Activated CD4-positive, alpha-beta memory T cell treated with anti-CD3 and anti-CD28 coated beads for 36 hours (primary cell): ENCODE data around the gene SETD2. TPM values are rescaled to one million over a fixed set of nuclear protein-coding genes. Genes with fewer than 3 reads are reported as not detected.
A peak's percentile ranks its signal among the peaks of the same experiment; 100 is the strongest.

ENCODE experiments used
- CTCF ChIA-PET: fragments of 350-600 bp; sonication (Branson Sonifier 250); formaldehyde crosslinking; loops from one replicate; lab custom pipeline; 2021; ENCODE audit warnings: antibody characterized with exemption, inconsistent platforms; lab: Charles Lee
- POLR2A ChIA-PET: fragments of 350-600 bp; sonication (Branson Sonifier 250); formaldehyde crosslinking; loops from one replicate; lab custom pipeline; 2021; ENCODE audit warnings: antibody characterized with exemption; lab: Charles Lee
- DNase-seq: peaks from one replicate; pipeline ENCODE4 v3.0.0-alpha.2; 2020
- H3K27ac Mint-ChIP-seq: one replicate; pipeline ENCODE4 v1.8.0; 2021; ENCODE audit warnings: mixed read lengths
- H3K27me3 Mint-ChIP-seq: one replicate; pipeline ENCODE4 v1.8.0; 2021; ENCODE audit warnings: mixed read lengths
- H3K36me3 Mint-ChIP-seq: one replicate; pipeline ENCODE4 v1.8.0; 2021; ENCODE audit warnings: mixed read lengths
- H3K4me1 Mint-ChIP-seq: one replicate; pipeline ENCODE4 v1.8.0; 2021; ENCODE audit warnings: low read depth, mixed read lengths
- H3K4me3 Mint-ChIP-seq: one replicate; pipeline ENCODE4 v1.8.0; 2021; ENCODE audit warnings: mild to moderate bottlenecking, mixed read lengths
- H3K9me3 Mint-ChIP-seq: one replicate; pipeline ENCODE4 v1.8.0; 2021; ENCODE audit warnings: mixed read lengths
- intact Hi-C: fragments of 100-400 bp; cut with micrococcal nuclease; formaldehyde crosslinking; loops from one replicate; pipeline ENCODE4 v1.15.1; 2023
- total RNA-seq, 2 experiments: library from RNA; stranded (reverse); gene quantifications; one replicate each; pipeline ENCODE4 v1.2.3, GENCODE V29; 2021

The SETD2 gene
- total RNA-seq, 2 experiments from 2014 or later, result 31.2 to 31.8 TPM

DNA sequence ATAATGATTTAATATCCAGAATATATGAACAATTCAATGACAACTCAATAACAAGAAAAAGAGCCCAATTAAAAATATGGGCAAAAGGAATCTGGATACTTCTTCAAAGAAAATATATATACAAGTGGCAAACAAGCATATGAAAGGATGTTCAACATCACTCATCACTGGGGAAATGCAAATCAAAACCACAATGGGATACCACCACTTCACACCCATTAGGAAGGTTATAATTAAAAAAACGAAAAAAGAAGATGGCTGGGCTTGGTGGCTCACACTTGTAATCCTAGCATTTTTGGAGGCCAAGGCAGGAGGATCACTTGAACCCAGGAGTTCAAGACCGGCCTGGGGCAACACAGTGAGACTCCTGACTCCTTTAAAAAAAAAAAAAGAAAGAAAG lies 191.5 kb downstream of the SETD2 start:
- Mint-ChIP-seq H3K36me3 (peaks cover 28% of the 10 kb centered on the region), H3K27me3 (no peaks in the 10 kb centered on the region)

DNA sequence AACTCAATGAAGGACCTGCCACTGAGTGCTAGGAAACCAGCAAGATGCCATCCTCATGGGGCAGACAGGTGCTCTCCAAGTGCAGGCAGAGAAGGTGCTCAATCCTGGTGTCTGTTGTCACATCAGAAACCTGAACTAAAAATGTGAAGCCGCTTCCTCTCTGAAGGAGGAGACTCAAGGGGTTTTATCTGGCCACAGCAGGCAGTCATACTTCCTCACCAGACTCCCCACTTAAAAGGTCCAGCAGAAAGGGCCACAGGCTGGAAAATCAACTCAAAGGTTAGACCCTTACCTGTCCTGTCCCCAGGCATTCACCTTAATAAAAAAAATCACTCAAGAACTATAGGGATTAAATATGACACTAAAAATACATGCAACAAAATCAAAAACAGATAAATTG lies 192.2 kb downstream of the SETD2 start:
- POLR2A ChIA-PET, result interaction anchor here (0.7 kb wide), 1 partner anchor 18 kb away, joined by 3 read pairs; no protein-coding TSS in a partner anchor
- no peaks in the 10 kb centered on the region for H3K9me3 Mint-ChIP-seq
- H3K27ac Mint-ChIP-seq, result peak overlapping the region; percentile 74
- H3K4me1 Mint-ChIP-seq, result peaks cover 77% of the 10 kb centered on the region
- CTCF ChIA-PET, result no interaction called here
- DNase-seq, result no peak
- peak overlapping the region; percentile 12 for H3K4me3 Mint-ChIP-seq
- peaks cover 28% of the 10 kb centered on the region for H3K36me3 Mint-ChIP-seq
- no peaks in the 10 kb centered on the region for H3K27me3 Mint-ChIP-seq
- intact Hi-C loops, result loop anchor here (10.0 kb wide), 1 partner anchor 47 kb away; no protein-coding TSS in a partner anchor

More for the DNA sequence above, 191.5 kb downstream of the SETD2 start:
- intact Hi-C loops, result loop anchor here (10.0 kb wide), 1 partner anchor 48 kb away; no protein-coding TSS in a partner anchor
- peak overlapping the region; percentile 32 for H3K4me3 Mint-ChIP-seq
- peaks cover 74% of the 10 kb centered on the region for H3K4me1 Mint-ChIP-seq
- ChIA-PET POLR2A (interaction anchor here (0.7 kb wide), 1 partner anchor 17 kb away, joined by 3 read pairs; no protein-coding TSS in a partner anchor), CTCF (interaction anchor here (0.7 kb wide), 1 partner anchor 46 kb away, joined by 3 read pairs; no protein-coding TSS in a partner anchor)
- H3K9me3 Mint-ChIP-seq, result no peaks in the 10 kb centered on the region
- no peak for DNase-seq
- H3K27ac Mint-ChIP-seq, result peak overlapping the region; percentile 58

DNA sequence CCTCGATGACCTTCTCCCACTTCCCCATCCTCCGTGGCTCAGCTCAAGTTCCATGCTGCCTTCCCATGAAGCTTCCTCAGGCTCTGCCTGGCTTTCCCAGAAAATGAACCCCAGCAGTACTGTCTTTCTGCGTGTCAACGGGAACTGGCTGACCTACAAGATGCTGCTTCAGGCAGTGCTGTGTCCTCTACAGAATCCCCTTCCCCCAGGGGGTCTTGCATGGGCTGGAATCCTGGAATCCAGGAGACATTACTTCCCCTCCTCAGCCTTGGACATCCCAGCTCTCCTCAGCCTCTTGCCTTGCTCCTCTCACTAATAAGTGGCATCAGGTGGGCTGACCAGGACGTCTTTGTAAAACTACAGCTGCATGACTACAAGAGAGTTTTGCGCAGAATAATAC lies 192.8 kb downstream of the SETD2 start:
- no peak for DNase-seq
- Mint-ChIP-seq H3K4me3 (no peak overlapping the region), H3K27ac (peak overlapping the region; percentile 74), H3K4me1 (peaks cover 83% of the 10 kb centered on the region), H3K27me3 (no peaks in the 10 kb centered on the region), H3K36me3 (peaks cover 24% of the 10 kb centered on the region), H3K9me3 (no peaks in the 10 kb centered on the region)
- ChIA-PET POLR2A (no interaction called here), CTCF (interaction anchor here (0.9 to 2.2 kb wide), 2 partner anchors 12 to 62 kb away, joined by 3 to 5 read pairs; no protein-coding TSS in a partner anchor)
- intact Hi-C loops, result loop anchor here (10.0 kb wide), 1 partner anchor 46 kb away; no protein-coding TSS in a partner anchor

DNA sequence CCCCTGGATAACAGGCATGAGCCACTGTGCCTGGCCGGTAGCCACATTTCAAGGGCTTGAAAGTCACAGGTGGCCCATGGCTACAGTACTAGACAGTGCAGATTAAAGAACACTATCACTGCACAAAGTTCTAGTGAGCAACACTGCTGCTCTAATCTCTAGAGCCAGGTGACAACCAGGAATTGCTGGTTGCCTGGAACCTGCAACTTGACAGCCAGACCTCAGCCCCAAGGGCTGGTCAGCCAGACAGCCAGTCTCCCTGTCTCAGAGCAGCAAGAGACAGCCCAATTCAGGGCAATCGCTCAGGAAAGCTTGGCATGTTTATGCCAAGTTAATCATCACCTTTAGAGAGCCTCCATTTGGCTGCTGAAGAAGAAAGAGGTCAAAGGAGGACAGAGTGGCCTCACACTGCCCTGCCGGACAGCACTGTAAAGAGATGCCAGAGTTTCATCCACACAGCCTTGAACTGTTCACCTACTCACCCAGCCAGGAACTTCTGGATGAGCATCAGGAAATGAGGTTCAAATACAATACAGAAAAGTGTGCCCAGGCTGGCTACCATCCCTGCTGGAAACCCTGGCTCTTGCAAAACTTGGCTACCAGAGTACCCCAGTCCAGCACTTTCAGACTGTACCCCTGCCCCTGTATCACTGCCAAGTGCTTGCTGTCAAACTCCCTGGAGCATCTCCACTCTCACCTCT lies 193.4 kb downstream of the SETD2 start:
- no peaks in the 10 kb centered on the region for H3K27me3 Mint-ChIP-seq
- intact Hi-C loops, result loop anchor here (10.0 kb wide), 1 partner anchor 46 kb away; no protein-coding TSS in a partner anchor
- ChIA-PET POLR2A (interaction anchor here (1.5 kb wide), 1 partner anchor 10 kb away, joined by 3 read pairs; no protein-coding TSS in a partner anchor), CTCF (interaction anchor here (0.7 to 2.2 kb wide), 3 partner anchors 12 to 63 kb away, joined by 3 to 5 read pairs (median 3); no protein-coding TSS in a partner anchor)
- H3K4me3 Mint-ChIP-seq, result no peak overlapping the region
- peaks cover 89% of the 10 kb centered on the region for H3K4me1 Mint-ChIP-seq
- H3K9me3 Mint-ChIP-seq, result no peaks in the 10 kb centered on the region
- DNase-seq, result no peak
- peak overlapping the region; percentile 23 for H3K27ac Mint-ChIP-seq
- H3K36me3 Mint-ChIP-seq, result peaks cover 21% of the 10 kb centered on the region

DNA sequence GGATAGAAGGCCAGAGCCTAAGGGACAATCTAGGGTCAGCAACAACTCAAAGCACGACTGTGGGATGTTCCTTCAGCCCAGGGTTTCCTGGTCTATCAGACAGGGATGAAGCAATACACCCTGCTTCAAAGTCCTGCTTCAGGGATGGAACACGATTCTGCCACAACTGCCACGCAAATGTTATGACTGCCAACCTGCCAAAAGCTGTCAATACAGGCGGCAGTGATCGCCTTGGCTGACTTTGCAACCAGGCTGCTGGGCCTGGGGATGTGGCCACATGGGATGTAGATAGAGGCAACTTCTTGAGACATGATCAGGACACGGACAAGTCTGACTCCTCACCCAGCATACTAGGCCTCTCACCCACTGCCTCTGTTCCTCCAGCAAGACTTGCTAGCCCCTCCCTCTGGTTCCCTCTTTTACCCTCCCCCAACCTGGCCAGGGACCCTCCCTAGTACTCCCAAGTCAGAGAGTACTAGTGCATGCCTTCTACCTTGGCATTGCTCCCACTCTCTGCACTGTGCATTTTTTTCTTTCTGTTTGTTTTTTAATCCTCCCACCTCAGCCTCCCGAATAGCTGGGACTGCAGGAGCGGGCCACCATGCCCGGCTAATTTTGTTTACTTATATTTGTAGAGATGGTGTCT lies 195.0 kb downstream of the SETD2 start:
- Mint-ChIP-seq H3K9me3 (no peaks in the 10 kb centered on the region), H3K4me3 (no peak overlapping the region), H3K4me1 (peaks cover 82% of the 10 kb centered on the region), H3K36me3 (peaks cover 13% of the 10 kb centered on the region), H3K27ac (peak overlapping the region; percentile 49), H3K27me3 (no peaks in the 10 kb centered on the region)
- POLR2A ChIA-PET, result interaction anchor here (0.8 to 1.5 kb wide), 2 partner anchors 9 to 10 kb away, joined by 3 read pairs; no protein-coding TSS in a partner anchor
- CTCF ChIA-PET, result interaction anchor here (0.7 to 2.2 kb wide), 2 partner anchors 10 to 103 kb away, joined by 3 to 5 read pairs; no protein-coding TSS in a partner anchor
- DNase-seq, result no peak
- intact Hi-C loops, result no loop called here

DNA sequence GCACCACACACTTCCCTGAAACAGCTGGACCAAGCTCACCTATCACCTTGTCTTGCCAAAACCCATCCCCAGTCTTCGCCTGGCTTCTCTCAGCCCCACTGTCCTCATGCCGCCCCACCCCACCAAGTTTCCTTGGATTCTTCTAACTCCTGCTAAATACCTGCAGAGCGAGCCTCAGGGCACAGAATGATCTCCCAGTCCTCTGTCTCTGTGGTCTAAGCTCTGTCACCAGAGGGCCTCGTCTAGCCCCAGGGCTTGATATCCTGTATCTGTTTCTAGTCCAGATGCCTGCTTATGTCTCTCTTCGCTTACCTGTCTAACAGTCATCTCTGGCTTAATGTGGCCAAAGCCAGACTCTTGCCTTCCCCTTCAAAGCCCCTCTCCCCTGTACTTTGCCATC lies 197.1 kb downstream of the SETD2 start:
- ChIA-PET CTCF (interaction anchor here (0.9 to 1.7 kb wide), 2 partner anchors 13 to 57 kb away, joined by 3 to 5 read pairs; partner anchors contain the start of gene NBEAL2), POLR2A (interaction anchor here (0.6 to 1.0 kb wide), 2 partner anchors 14 to 270 kb away, joined by 3 read pairs; no protein-coding TSS in a partner anchor)
- H3K36me3 Mint-ChIP-seq, result peaks cover 16% of the 10 kb centered on the region
- peaks cover 80% of the 10 kb centered on the region for H3K4me1 Mint-ChIP-seq
- H3K4me3 Mint-ChIP-seq, result no peak overlapping the region
- DNase-seq, result no peak
- intact Hi-C loops, result no loop called here
- no peaks in the 10 kb centered on the region for H3K9me3 Mint-ChIP-seq
- no peaks in the 10 kb centered on the region for H3K27me3 Mint-ChIP-seq
- H3K27ac Mint-ChIP-seq, result peak overlapping the region; percentile 57

Other genes starting within 250 kb of the SETD2 start
- 10 to 100 TPM; 44.3 to 49.9 TPM for gene CCDC12, start 187.4 kb downstream of the SETD2 start, total RNA-seq
- 100 to 1,000 TPM; 114 to 117 TPM for gene NBEAL2, start 184.4 kb downstream of the SETD2 start, total RNA-seq
- gene KIF9, start 118.7 kb upstream of the SETD2 start, total RNA-seq, result 1 to 10 TPM; 3.3 to 4.9 TPM
- 10 to 100 TPM; 21.2 to 23.7 TPM for gene KLHL18, start 118.8 kb upstream of the SETD2 start, total RNA-seq
- 10 to 100 TPM; 27.9 to 29.7 TPM for gene PTPN23, start 216.9 kb upstream of the SETD2 start, total RNA-seq